Measurements from ENCODE around the gene TANGO2. TPM values are rescaled to one million over a fixed set of nuclear protein-coding genes. Genes with fewer than 3 reads are reported as not detected.
A peak's percentile ranks its signal among the peaks of the same experiment; 100 is the strongest.

Gene TANGO2
- 10 to 100 TPM; 12.2 to 15.2 (median 12.8) TPM for polyA plus RNA-seq (ENCODE audit: insufficient read length in 4 of 4)

DNA sequence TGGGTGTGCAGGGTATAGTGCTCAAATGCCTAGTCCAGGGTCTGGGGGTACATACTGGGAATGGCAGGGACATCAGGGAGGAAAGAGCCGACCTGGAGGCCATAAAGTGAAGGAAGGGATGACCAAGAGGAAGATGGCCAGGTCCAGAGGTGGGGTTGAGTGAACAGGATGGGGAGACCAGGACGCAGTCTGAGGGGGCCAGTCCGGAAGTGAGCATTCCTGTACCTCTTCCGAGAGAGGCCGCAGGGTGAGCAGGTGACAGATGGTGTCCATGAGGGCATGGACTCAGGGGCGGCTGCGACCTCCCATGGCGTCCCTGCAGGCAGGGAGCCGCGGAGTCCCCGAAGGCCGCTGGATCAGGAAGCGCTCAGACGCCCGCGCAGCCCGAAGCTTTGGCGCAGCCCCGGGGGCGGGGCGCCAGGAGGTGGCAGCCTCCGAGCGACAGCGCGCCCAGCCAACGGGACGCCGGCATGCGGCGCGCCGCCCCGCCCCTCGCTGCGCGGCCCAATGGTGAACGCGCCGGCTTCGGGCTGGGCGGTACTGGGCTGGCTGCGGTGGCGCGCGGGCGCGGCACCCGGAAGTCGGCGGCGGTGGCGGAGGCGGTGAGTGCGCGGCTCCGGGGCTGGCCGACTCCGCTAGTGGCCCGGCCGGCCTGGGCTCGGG is at the start of gene TANGO2:
Gene TANGO2 (plus strand): TSS at position 578 of the 663 bp plus-strand sequence. CDS start 15,689 bp downstream, outside the sequence.
- peak; percentile 45 to 85 (median 74) for DNase-seq (ENCODE audit: low read depth in 4 of 4, low spot score in 2 of 4)

- no peak for DNase-seq (ENCODE audit: low read depth in 4 of 4, low spot score in 2 of 4)
These were observed 49.4 kb upstream of the TANGO2 start for GRCh38 chr22:19971276-19972124.

DNA sequence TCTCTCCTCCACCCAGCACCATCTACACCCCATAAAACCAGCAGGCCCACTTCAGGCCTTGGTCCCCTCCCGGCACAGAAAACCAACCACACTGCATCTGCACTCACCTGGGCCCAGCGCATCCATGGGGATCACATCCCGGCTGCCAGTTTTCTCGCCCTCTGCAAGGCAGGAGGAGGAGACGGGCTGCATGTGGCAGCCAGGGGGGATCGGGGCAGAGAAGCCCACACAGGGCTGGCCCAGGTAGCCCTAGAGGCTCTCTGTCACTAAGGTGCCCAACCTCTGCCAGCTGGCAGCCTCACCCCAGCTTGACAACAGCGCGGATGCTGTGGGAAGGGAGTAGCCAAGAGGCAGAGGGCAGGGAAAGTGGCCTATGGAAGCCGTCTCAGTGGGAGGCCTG is 48.7 kb upstream of the TANGO2 start:
- no peak for DNase-seq (ENCODE audit: low read depth in 4 of 4, low spot score in 2 of 4)

GRCh38 chr22:19972652-19973550 is 48.0 kb upstream of the TANGO2 start:
- DNase-seq (ENCODE audit: low read depth in 4 of 4, low spot score in 2 of 4) = no peak

DNA sequence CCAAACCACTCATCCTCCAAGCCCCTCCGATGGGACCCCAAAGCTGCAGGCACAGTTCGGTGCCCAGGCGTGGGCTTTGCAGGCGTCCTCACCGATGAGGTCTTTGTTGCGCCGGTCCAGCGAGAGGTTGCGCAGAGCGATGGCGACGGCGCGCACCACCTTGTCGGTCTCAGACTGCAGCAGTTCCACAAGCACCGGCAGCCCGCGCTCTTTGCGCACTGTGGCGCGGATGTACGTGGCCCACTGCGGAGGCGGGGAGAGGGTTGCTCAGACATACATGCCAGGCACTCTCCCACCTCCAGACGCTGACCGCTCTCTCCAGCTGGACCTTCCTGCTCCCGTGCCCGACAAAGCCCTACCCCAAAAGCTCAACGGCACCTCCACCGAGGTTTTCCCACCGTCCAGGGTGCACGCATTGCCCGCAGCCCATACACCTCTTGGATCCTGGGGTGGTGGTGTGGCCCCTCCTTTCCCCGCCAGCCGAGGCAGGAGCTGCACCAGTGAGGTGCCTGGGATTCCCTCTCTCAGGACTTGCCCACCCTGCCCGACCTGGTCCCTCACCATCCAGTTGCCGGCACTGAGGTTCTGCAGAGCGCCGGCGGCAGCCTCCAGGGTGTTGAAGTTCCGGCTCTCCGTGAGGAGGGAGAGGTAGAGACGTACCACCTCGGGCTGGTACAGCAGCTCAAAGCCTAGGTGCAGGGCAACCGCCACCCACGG is 47.2 kb upstream of the TANGO2 start:
- DNase-seq (ENCODE audit: low read depth in 4 of 4, low spot score in 2 of 4) = no peak

GRCh38 chr22:19974268-19974861 is 46.5 kb upstream of the TANGO2 start:
- DNase-seq (ENCODE audit: low read depth in 4 of 4, low spot score in 2 of 4) = peak in 1 of 4 donors; percentile 49

DNA sequence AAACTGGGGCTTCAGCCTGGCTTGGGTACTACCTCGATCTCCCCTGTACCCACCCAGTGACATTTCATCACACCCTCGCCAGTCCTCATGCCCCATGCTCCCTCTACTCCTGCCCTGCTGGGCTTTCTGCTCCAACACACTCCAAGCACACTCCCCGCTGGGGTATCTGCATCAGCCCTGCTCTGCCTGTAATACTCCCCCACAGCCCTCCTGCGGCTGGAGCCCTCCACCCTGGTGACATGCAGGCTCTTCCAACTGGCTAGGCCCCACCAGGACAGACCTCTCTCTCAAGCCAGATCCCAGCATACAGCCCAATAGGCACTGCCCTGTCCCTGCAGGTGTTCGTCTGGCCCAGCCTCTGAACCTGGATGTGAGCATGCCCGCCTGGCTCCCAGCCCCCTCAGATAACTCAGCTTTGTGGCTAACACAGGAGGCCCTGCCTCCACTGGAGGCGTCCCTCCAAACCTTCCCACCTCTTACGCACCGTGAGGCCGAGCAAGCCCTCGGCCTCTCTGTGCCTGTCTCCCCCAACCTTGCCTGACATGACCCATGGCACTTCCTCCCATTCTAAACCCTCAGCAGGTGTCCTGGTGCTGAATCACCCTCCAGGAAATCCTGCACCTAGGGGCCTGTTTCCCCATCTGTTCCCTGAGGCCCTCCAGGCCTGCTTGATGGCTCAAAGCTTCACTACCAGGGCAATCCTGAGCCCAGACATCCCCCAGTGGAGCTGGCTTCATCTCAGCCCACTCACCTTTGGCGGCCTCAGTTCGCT is 45.8 kb upstream of the TANGO2 start:
- DNase-seq (ENCODE audit: low read depth in 4 of 4, low spot score in 2 of 4) = no peak

DNA sequence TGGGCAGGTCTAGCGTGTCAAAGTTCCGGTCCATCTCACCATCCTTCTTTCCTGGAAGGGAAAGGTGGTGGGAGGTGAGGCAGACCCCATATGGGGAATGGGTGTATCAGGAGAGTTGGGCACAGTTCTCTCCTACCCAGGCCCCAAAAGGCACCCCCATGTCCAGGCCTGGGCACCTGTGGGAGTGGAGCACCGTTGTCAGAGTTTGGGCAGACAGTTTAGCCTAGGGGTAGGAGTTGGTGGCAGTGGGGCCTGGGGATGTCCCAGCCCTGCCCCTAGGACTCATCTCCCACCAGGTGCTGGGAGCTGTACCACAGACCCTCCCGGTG is 45.2 kb upstream of the TANGO2 start:
- no peak for DNase-seq (ENCODE audit: low read depth in 4 of 4, low spot score in 2 of 4)

DNA sequence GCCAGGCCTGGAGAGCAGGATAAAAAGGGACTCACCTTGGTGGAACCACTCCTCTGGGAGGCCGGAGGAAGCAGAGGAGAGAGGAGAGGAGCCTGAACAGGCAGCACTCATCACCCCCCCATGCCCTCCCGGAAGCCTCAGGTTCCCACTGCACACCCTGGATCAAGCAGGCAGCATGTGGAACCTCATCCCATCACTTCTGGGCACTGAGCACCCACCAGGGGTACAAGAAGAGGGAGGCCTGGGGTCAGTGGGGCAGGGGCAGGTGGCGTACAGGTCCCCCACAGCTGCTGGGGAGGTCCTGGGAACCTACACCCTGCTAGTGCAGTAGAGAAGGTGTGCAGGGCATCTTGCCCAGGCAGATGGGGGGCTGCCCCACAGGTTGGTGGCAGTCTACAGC is 44.2 kb upstream of the TANGO2 start:
- DNase-seq (ENCODE audit: low read depth in 4 of 4, low spot score in 2 of 4) = no peak

- DNase-seq (ENCODE audit: low read depth in 4 of 4, low spot score in 2 of 4) = no peak
These were observed 43.3 kb upstream of the TANGO2 start for GRCh38 chr22:19977296-19978243.

DNA sequence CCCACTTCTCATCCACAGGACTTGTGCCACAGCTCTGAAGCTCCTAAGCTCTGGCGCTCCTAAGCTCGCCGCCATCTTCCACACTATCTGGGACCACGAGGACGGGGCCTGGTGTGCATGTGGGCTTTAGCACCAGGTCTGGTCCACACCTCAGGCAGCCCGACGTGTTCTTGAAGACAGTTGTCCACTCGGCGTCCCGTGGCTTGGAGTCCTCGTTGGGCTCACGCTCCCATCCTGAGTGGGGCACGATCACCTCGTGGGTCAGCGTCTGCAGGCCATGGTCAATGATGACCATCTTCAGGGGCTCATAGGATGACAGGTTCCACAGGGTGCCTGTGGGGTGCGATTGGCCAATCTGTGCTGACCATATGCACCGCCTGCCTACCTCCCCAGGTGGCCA is 42.2 kb upstream of the TANGO2 start:
- no peak for DNase-seq (ENCODE audit: low read depth in 4 of 4, low spot score in 2 of 4)

GRCh38 chr22:19979712-19980493 is 41.0 kb upstream of the TANGO2 start:
- no peak for DNase-seq (ENCODE audit: low read depth in 4 of 4, low spot score in 2 of 4)

DNA sequence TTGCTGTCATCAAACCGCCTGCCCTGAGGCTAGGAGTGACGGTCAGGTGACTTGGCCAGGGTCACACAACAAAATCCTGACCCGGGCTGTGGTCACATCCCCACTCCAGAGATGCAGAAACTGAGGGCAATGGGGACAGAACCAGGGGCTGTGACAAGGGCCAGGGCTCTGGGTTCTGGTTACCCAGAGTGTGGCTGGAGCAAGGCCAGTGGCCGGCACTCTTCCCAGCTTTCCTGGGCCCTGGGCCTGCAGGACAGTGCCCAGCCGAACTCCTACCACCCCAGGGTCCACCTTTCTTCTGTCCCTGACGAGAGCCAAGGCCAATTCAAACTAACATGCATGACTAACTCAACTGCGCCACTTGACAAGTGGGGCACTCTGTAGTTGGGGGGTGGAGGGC is 40.1 kb upstream of the TANGO2 start:
- DNase-seq (ENCODE audit: low read depth in 4 of 4, low spot score in 2 of 4) = no peak

DNA sequence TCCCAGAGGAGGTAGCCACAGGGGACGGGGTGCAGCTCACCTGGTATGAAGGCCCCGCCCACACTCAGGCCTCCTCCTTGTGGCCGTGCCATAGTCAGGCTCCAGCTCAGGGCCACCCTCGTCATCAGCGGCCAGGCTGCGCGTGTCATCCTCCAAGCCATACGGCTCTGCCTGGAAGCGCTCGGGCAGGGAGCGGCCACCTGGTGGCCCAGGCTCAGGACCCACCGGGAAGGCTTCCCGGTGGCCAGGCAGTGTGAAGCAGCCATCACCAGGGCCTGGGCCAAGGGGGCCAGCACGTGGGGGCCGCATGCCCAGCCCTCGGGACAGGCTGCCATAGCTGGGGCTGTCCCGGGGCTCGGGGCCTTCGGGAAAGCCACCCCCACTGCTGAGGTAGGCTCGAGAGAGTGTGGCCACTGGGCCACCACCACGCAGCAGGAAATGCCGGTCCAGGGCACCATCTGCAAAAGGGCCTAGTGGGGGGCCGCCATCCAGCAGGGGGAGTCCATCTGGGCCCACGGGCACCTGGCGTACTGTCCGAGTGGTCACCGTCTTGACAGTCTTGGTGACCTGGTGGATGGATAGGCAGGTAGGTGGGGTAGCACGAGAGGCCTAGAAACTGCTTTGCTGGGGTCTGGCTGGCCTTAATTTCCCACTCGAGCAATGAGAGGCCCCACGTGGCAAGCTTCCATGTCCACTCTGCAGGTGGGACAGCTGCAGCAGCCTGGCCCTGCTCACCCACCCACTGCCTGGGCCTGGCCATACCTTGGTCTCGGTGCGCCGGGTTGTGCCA is 39.5 kb upstream of the TANGO2 start:
- no peak for DNase-seq (ENCODE audit: low read depth in 4 of 4, low spot score in 2 of 4)

DNA sequence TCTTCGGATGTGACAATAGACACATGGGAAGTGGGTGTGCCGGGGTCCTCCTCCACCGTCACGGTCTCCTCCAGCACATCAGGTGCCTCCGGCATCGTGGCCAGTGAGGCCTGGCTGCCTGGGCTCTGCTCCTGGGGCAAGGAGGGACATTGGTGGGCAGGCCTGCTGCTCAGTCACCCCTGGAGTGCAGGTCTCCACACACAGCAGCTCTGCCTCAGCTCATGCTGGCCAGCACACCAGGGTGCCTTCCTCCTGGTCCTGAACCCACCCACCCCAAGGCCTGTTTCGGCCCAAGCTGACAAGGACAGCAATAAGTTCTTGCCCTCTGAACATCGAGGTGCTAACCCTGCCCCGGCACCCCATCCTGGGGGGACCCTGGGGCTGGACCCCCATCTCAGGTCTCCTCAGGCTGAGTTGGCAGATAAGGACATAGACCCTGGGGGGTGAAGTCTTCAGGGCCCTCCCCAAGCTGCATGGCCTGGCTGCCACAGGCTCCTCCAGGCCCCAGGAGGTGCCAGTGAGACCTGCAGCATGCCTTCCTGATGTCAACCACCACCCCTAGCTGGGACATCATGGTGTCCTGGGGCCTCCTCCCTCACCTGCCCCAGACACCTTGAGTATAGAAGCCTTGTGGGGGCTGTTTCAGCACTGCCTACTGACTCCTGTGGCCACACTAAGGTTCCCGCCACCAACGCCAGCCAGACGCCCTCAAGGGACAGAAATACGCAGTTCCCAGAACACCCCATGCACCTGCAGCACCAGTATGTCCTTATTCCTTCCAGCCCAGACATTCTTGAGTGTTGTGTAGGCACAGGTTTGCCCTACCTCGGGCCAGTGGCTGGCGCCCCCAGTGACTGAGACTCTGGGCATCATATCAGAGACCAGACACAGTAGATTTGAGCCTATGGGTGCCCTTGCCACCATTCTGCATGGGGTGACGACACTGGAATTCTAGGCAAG is 38.7 kb upstream of the TANGO2 start:
- no peak for DNase-seq (ENCODE audit: low read depth in 4 of 4, low spot score in 2 of 4)
